H9 (cell line): ENCODE data around the gene NLN. TPM values are rescaled to one million over a fixed set of nuclear protein-coding genes. Genes with fewer than 3 reads are reported as not detected.

Experiments
- DNase-seq: peaks from one replicate; pipeline ENCODE4 v3.0.0-alpha.2; 2017
- H2AFZ ChIP-seq: one replicate; pipeline ENCODE4 v1.6.1; 2013; ENCODE audit warnings: mild to moderate bottlenecking, low read length, control low read depth, moderate library complexity
- H2AK5ac ChIP-seq: 2 replicates; pipeline ENCODE4 v1.6.1; 2013; ENCODE audit warnings: low read length, control low read depth, mixed read lengths; ENCODE audit not compliant: insufficient read length
- H2BK120ac ChIP-seq: one replicate; pipeline ENCODE4 v1.6.1; 2013; ENCODE audit warnings: low read depth, mild to moderate bottlenecking, low read length, control low read depth, inconsistent platforms; ENCODE audit not compliant: poor library complexity, severe bottlenecking
- H2BK12ac ChIP-seq: 2 replicates; pipeline ENCODE4 v1.6.1; 2013; ENCODE audit warnings: low read length, control low read depth, mixed read lengths, low read depth; ENCODE audit not compliant: insufficient read length
- H2BK15ac ChIP-seq: 2 replicates; pipeline ENCODE4 v1.6.1; 2013; ENCODE audit warnings: low read depth, low read length, control low read depth
- H2BK20ac ChIP-seq: one replicate; pipeline ENCODE4 v1.6.1; 2013; ENCODE audit warnings: low read depth, mild to moderate bottlenecking, low read length, control low read depth, inconsistent platforms; ENCODE audit not compliant: poor library complexity, severe bottlenecking
- H2BK5ac ChIP-seq: 2 replicates; pipeline ENCODE4 v1.6.1; 2013; ENCODE audit warnings: low read length, control low read depth, mixed read lengths; ENCODE audit not compliant: insufficient read length
- H3K14ac ChIP-seq: 2 replicates; pipeline ENCODE4 v1.6.1; 2013; ENCODE audit warnings: low read length, control low read depth; ENCODE audit not compliant: insufficient read depth
- H3K18ac ChIP-seq: 2 replicates; pipeline ENCODE4 v1.6.1; 2013; ENCODE audit warnings: low read depth, mild to moderate bottlenecking, mixed read lengths, low read length, control low read depth; ENCODE audit not compliant: insufficient read length
- H3K23ac ChIP-seq: 2 replicates; pipeline ENCODE4 v1.6.1; 2013; ENCODE audit warnings: low read length, control low read depth, mixed read lengths, low read depth; ENCODE audit not compliant: insufficient read length
- H3K23me2 ChIP-seq: 2 replicates; pipeline ENCODE4 v1.6.1; 2013; ENCODE audit warnings: low read depth, mild to moderate bottlenecking, mixed read lengths, low read length, control low read depth; ENCODE audit not compliant: insufficient read length, poor library complexity, severe bottlenecking
- H3K27ac ChIP-seq: 2 replicates; pipeline ENCODE4 v1.5.1; 2013; ENCODE audit warnings: low read length, control low read depth, mixed read lengths, low read depth; ENCODE audit not compliant: insufficient read length
- H3K27me3 ChIP-seq: 2 replicates; pipeline ENCODE4 v1.6.1; 2013; ENCODE audit warnings: low read length, control low read depth, inconsistent platforms; ENCODE audit not compliant: insufficient read depth
- H3K4ac ChIP-seq: 2 replicates; pipeline ENCODE4 v1.6.1; 2013; ENCODE audit warnings: low read depth, mild to moderate bottlenecking, control low read depth, inconsistent platforms, low read length, moderate library complexity
- H3K4me1 ChIP-seq: 2 replicates; pipeline ENCODE4 v1.6.1; 2013; ENCODE audit warnings: low read length, control low read depth, inconsistent platforms; ENCODE audit not compliant: insufficient read depth
- H3K4me2 ChIP-seq: 2 replicates; pipeline ENCODE4 v1.6.1; 2013; ENCODE audit warnings: low read length, control low read depth, mixed read lengths; ENCODE audit not compliant: insufficient read length, insufficient read depth
- H3K56ac ChIP-seq: 2 replicates; pipeline ENCODE4 v1.6.1; 2013; ENCODE audit warnings: low read depth, mild to moderate bottlenecking, mixed read lengths, low read length, control low read depth; ENCODE audit not compliant: insufficient read length
- H3K79me1 ChIP-seq: 2 replicates; pipeline ENCODE4 v1.6.1; 2013; ENCODE audit warnings: low read depth, mild to moderate bottlenecking, moderate library complexity, low read length, control low read depth, inconsistent platforms; ENCODE audit not compliant: insufficient read depth, poor library complexity, severe bottlenecking
- H3K79me2 ChIP-seq: 2 replicates; pipeline ENCODE4 v1.6.1; 2013; ENCODE audit warnings: low read length, control low read depth, inconsistent platforms; ENCODE audit not compliant: insufficient read depth
- H3K9ac ChIP-seq: 2 replicates; pipeline ENCODE4 v1.6.1; 2013; ENCODE audit warnings: low read length, control low read depth, mixed read lengths; ENCODE audit not compliant: insufficient read length; ENCODE audit errors: extremely low read depth
- H3K9me3 ChIP-seq: one replicate; pipeline ENCODE4 v1.6.1; 2013; ENCODE audit warnings: low read depth, low read length, inconsistent platforms; ENCODE audit not compliant: control insufficient read depth
- H3T11ph ChIP-seq: one replicate; pipeline ENCODE4 v1.6.1; 2013; ENCODE audit warnings: mild to moderate bottlenecking, low read length, control low read depth, inconsistent platforms
- H4K20me1 ChIP-seq: one replicate; pipeline ENCODE4 v1.6.1; 2013; ENCODE audit not compliant: control insufficient read depth, insufficient read length, insufficient read depth
- H4K5ac ChIP-seq: 2 replicates; pipeline ENCODE4 v1.6.1; 2013; ENCODE audit warnings: low read depth, mild to moderate bottlenecking, mixed read lengths, low read length, control low read depth; ENCODE audit not compliant: insufficient read length
- H4K8ac ChIP-seq: replicated peaks from 2 replicates; pipeline ENCODE4 v1.6.1; 2013; ENCODE audit warnings: low read length, control low read depth, mixed read lengths, low read depth; ENCODE audit not compliant: insufficient read length
- H4K91ac ChIP-seq: 2 replicates; pipeline ENCODE4 v1.6.1; 2013; ENCODE audit warnings: low read depth, mild to moderate bottlenecking, moderate library complexity, mixed read lengths, low read length, control low read depth; ENCODE audit not compliant: insufficient read length
- H3K27ac Mint-ChIP-seq, 3 experiments: 2 replicates in 2 of 3; 3 replicates in 1 of 3; pipeline ENCODE4 v1.8.0; 2020 to 2021; ENCODE audit warnings: mixed read lengths in 3 of 3, mild to moderate bottlenecking in 1 of 3, moderate library complexity in 1 of 3
- H3K27me3 Mint-ChIP-seq: 2 replicates; pipeline ENCODE4 v1.8.0; 2021; ENCODE audit warnings: low read depth, mild to moderate bottlenecking, moderate library complexity, mixed read lengths
- H3K36me3 Mint-ChIP-seq, 3 experiments: 2 replicates in 2 of 3; 3 replicates in 1 of 3; pipeline ENCODE4 v1.8.0; 2020 to 2021; ENCODE audit warnings: low read depth in 3 of 3, mixed read lengths in 3 of 3; ENCODE audit not compliant: insufficient read depth in 1 of 3
- H3K4me1 Mint-ChIP-seq, 2 experiments: 2 replicates each; pipeline ENCODE4 v1.8.0; 2020; ENCODE audit warnings: mixed read lengths in 2 of 2
- H3K4me3 Mint-ChIP-seq, 2 experiments: 2 replicates in 1 of 2; 3 replicates in 1 of 2; pipeline ENCODE4 v1.8.0; 2020 to 2021; ENCODE audit warnings: mild to moderate bottlenecking in 2 of 2, mixed read lengths in 2 of 2, moderate library complexity in 1 of 2
- H3K9me3 Mint-ChIP-seq, 2 experiments: 2 replicates in 1 of 2; 3 replicates in 1 of 2; pipeline ENCODE4 v1.8.0; 2020; ENCODE audit warnings: mild to moderate bottlenecking in 2 of 2, mixed read lengths in 2 of 2, moderate library complexity in 1 of 2
- WGBS: extraction: QIAGEN DNeasy Blood & Tissue Kit; methylation state at CpG from one replicate; pipeline ENCODE4 v1.1.7; 2013; ENCODE audit warnings: missing lambda C conversion rate, low lambda C conversion rate, mixed read lengths; ENCODE audit not compliant: insufficient read length; ENCODE audit errors: extremely low coverage; 5-methylcytosine and 5-hydroxymethylcytosine counted together
- total RNA-seq: library from RNA; stranded (reverse); gene quantifications from 2 replicates; pipeline ENCODE4 v1.2.1, GENCODE V29; 2021
- TF ChIP-seq, protein P1 (sequence below): fragments of 200-600 bp; sonication (generic); conservative IDR thresholded peaks from 3 replicates; pipeline ENCODE4 v1.8.0; 2021; ENCODE audit warnings: antibody characterized with exemption, mild to moderate bottlenecking

NLN gene
- total RNA-seq, 1 experiment from 2014 or later, result 137 TPM

DNA sequence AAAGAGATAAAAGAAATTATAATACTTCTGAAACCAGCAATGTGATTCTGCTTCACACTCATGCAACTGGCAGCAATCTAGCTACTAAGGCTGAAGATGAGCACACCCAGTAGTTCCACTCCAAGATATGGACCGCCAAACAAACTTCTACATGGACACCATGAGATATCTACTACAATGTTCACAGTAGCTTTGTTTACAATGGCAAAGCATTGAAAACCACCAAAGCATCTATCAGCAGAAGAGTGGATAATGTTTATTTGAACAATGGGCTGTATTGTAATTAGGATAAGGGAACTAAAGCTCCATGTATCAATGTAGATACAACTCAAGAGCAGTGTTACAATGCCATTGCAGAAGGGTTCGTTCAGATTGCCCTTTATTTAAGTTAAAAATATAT, 113.2 kb downstream of the NLN start:
- Histone ChIP-seq H3K4me2 (no peak overlapping the region), H3K27ac (no peak overlapping the region), H4K5ac (no peak overlapping the region), H3K14ac (no peak overlapping the region), H3K23me2 (no peaks in the 10 kb centered on the region), H3K56ac (no peak overlapping the region), H3K4ac (no peak overlapping the region), H3K79me1 (no peaks in the 10 kb centered on the region), H4K91ac (no peak overlapping the region), H3K9ac (no peak overlapping the region), H3K18ac (no peak overlapping the region), H3K27me3 (no peaks in the 10 kb centered on the region), H3K79me2 (no peaks in the 10 kb centered on the region), H2BK5ac (no peak overlapping the region), H2BK120ac (no peak overlapping the region), H3T11ph (no peak overlapping the region), H3K9me3 (no peaks in the 10 kb centered on the region), H2AK5ac (no peak overlapping the region), H4K20me1 (no peaks in the 10 kb centered on the region), H2AFZ (no peak overlapping the region), H3K23ac (no peak overlapping the region), H2BK15ac (no peak overlapping the region), H2BK12ac (no peak overlapping the region), H3K4me1 (no peaks in the 10 kb centered on the region; the same call in 1 of the 2 replicates), H2BK20ac (no peak overlapping the region), H4K8ac (no peak overlapping the region)
- no peaks in the 10 kb centered on the region for H3K9me3 Mint-ChIP-seq
- H3K27ac Mint-ChIP-seq, result no peak overlapping the region
- no peak for DNase-seq
- no CpG with 5 or more reads among the region's 2 CpGs for WGBS
- TF ChIP-seq, protein P1, sequence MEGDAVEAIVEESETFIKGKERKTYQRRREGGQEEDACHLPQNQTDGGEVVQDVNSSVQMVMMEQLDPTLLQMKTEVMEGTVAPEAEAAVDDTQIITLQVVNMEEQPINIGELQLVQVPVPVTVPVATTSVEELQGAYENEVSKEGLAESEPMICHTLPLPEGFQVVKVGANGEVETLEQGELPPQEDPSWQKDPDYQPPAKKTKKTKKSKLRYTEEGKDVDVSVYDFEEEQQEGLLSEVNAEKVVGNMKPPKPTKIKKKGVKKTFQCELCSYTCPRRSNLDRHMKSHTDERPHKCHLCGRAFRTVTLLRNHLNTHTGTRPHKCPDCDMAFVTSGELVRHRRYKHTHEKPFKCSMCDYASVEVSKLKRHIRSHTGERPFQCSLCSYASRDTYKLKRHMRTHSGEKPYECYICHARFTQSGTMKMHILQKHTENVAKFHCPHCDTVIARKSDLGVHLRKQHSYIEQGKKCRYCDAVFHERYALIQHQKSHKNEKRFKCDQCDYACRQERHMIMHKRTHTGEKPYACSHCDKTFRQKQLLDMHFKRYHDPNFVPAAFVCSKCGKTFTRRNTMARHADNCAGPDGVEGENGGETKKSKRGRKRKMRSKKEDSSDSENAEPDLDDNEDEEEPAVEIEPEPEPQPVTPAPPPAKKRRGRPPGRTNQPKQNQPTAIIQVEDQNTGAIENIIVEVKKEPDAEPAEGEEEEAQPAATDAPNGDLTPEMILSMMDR, result no peak
- H3K36me3 Mint-ChIP-seq, result peaks cover 0 to 3% (median 0%) of the 10 kb centered on the region in 3 experiments; a peak in 2 of 7 replicates
- H3K4me3 Mint-ChIP-seq, result no peak overlapping the region
- peaks cover 12 to 14% of the 10 kb centered on the region in 2 experiments for H3K4me1 Mint-ChIP-seq
- H3K27me3 Mint-ChIP-seq, result no peaks in the 10 kb centered on the region
